Keratinocyte (primary cell): ENCODE results near the gene PARVA. TPM values are rescaled to one million over a fixed set of nuclear protein-coding genes. Genes with fewer than 3 reads are reported as not detected.
A peak's percentile ranks its signal among the peaks of the same experiment; 100 is the strongest.

Source experiments
- DNase-seq: peaks from one replicate; pipeline ENCODE4 v3.0.0-alpha.2; 2011; ENCODE audit warnings: low read depth, missing footprints, low spot score
- FAIRE-seq: peaks from 2 replicates; lab custom pipeline; 2011; peaks lifted over from hg19 to GRCh38; lab: Jason Lieb, UNC
- H2AFZ ChIP-seq: 2 replicates; pipeline ENCODE4 v1.6.0; 2012; ENCODE audit warnings: low read length, control low read depth, inconsistent platforms; ENCODE audit not compliant: control insufficient read depth
- H3K27ac ChIP-seq: 2 replicates; pipeline ENCODE4 v1.5.1; 2011; ENCODE audit warnings: low read length; ENCODE audit not compliant: control insufficient read depth, insufficient read depth
- H3K27me3 ChIP-seq: 3 replicates; pipeline ENCODE4 v1.6.0; 2011; ENCODE audit warnings: low read length; ENCODE audit not compliant: control insufficient read depth, insufficient read depth; ENCODE audit errors: extremely low read depth
- H3K36me3 ChIP-seq, 2 experiments: 2 replicates in 1 of 2; 3 replicates in 1 of 2; pipeline ENCODE4 v1.5.1; 2011; ENCODE audit warnings: low read length in 2 of 2, mild to moderate bottlenecking in 1 of 2; ENCODE audit not compliant: control insufficient read depth in 2 of 2, insufficient read depth in 2 of 2; ENCODE audit errors: extremely low read depth in 1 of 2
- H3K4me1 ChIP-seq: 3 replicates; pipeline ENCODE4 v1.5.1; 2011; ENCODE audit warnings: low read length; ENCODE audit not compliant: control insufficient read depth, insufficient read depth; ENCODE audit errors: extremely low read depth
- H3K4me2 ChIP-seq: 3 replicates; pipeline ENCODE4 v1.6.0; 2011; ENCODE audit warnings: low read depth, low read length; ENCODE audit not compliant: control insufficient read depth, insufficient read depth; ENCODE audit errors: extremely low read depth
- H3K4me3 ChIP-seq, 3 experiments: fragments of 200-600 bp in 1 of 3; sonication (generic) in 1 of 3; 2 replicates in 2 of 3; 3 replicates in 1 of 3; pipeline ENCODE4 v1.5.1; 2011 to 2016; ENCODE audit warnings: low read length in 3 of 3, mild to moderate bottlenecking in 3 of 3, control low read depth in 2 of 3, inconsistent platforms in 1 of 3, low read depth in 1 of 3, mixed read lengths in 1 of 3, mixed run types in 1 of 3, moderate library complexity in 1 of 3; ENCODE audit not compliant: control insufficient read depth in 2 of 3, insufficient read depth in 2 of 3; ENCODE audit errors: extremely low read depth in 1 of 3
- H3K79me2 ChIP-seq: 2 replicates; pipeline ENCODE4 v1.6.0; 2012; ENCODE audit warnings: low read length; ENCODE audit not compliant: control insufficient read depth, insufficient read depth
- H3K9ac ChIP-seq: 3 replicates; pipeline ENCODE4 v1.6.0; 2011; ENCODE audit warnings: low read length; ENCODE audit not compliant: control insufficient read depth, insufficient read depth; ENCODE audit errors: extremely low read depth
- H3K9me1 ChIP-seq: 3 replicates; pipeline ENCODE4 v1.6.0; 2011; ENCODE audit warnings: low read length; ENCODE audit not compliant: control insufficient read depth, insufficient read depth; ENCODE audit errors: extremely low read depth
- H3K9me3 ChIP-seq: 2 replicates; pipeline ENCODE4 v1.5.1; 2012; ENCODE audit warnings: low read depth, low read length; ENCODE audit not compliant: control insufficient read depth
- H4K20me1 ChIP-seq: 3 replicates; pipeline ENCODE4 v1.6.0; 2011; ENCODE audit warnings: low read length; ENCODE audit not compliant: control insufficient read depth, insufficient read depth; ENCODE audit errors: extremely low read depth
- CTCF ChIP-seq, 3 experiments: IDR thresholded peaks in 1 of 3; conservative IDR thresholded peaks in 1 of 3; optimal IDR thresholded peaks in 1 of 3; 2 replicates in 2 of 3; 3 replicates in 1 of 3; pipeline versions ENCODE3 to v1.5.1; 2011; ENCODE audit warnings: low read length in 3 of 3, mild to moderate bottlenecking in 3 of 3, moderate library complexity in 2 of 3, control low read depth in 1 of 3, inconsistent platforms in 1 of 3; ENCODE audit not compliant: insufficient read depth in 2 of 3; ENCODE audit errors: extremely low read depth in 1 of 3
- EZH2 ChIP-seq: IDR thresholded peaks from one replicate; pipeline ENCODE4 v1.6.1; 2012; ENCODE audit warnings: inconsistent platforms, mild to moderate bottlenecking, low read length, moderate library complexity
- dilution Hi-C: fragments of 300-500 bp; cut with MboI; formaldehyde crosslinking; loops from one replicate; pipeline ENCODE4 v1.7.0; 2020; ENCODE audit warnings: low sequenced_read_pairs; ENCODE audit not compliant: extremely low pct_ligation_motif_present
- polyA plus RNA-seq, 5 experiments: library from polyadenylated mRNA; depleted of rRNA in 3 of 5; stranded (reverse) in 3 of 5; stranded (forward) in 1 of 5; unstranded in 1 of 5; fragments of >200 nt; gene quantifications; 1 replicate in 1 of 5; 2 replicates in 3 of 5; 3 replicates in 1 of 5; pipeline versions ENCODE4 v1.2.1 to v1.2.3, GENCODE V29; 2011 to 2012; ENCODE audit warnings: missing spikeins in 2 of 5, low read depth in 1 of 5, low replicate concordance in 1 of 5

The PARVA gene
- polyA plus RNA-seq, 1 donor (not counting 4 experiments of a cell fraction or from before 2014, with no cell fraction given) = 28.9 TPM

DNA sequence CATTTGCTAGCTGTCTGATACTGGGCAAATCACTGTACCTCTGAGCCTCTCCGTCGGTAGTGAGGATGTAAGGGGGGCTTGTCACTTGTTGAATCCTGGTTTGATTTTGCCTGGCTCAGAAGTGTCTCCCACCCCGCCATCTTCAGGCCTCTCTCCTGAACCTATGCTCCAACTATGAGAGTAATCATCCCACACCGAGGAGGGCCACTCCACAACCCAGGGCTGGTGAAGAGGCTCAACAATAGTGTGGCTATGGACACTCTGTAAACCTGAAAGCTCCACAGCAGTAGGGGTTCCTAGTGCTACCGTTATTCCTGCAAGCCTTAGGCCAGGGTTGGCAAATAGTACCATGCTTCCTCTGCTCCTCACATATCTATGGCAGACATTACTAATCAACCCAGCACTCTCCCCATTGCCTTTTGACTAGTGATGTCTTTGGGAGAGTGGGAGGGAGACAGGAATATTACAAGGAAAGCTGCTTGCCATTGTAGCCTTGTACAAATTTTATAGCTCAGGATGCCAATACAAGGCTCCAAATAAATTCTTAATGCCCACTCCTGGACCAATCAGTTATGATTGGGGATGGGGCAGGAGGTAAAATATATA, 162.8 kb downstream of the PARVA start:
- Histone ChIP-seq H3K9me3 (no peaks in the 10 kb centered on the region), H3K4me2 (peak overlapping the region; percentile 25), H4K20me1 (no peaks in the 10 kb centered on the region), H3K27me3 (no peaks in the 10 kb centered on the region), H3K36me3 (no peaks in the 10 kb centered on the region), H3K4me3 (no peak overlapping the region), H2AFZ (no peak overlapping the region), H3K27ac (peak overlapping the region; percentile 74), H3K4me1 (peaks cover 54% of the 10 kb centered on the region), H3K9me1 (peaks cover 2% of the 10 kb centered on the region), H3K9ac (peak overlapping the region; percentile 40), H3K79me2 (no peaks in the 10 kb centered on the region)
- peak; percentile 65 for FAIRE-seq
- TF ChIP-seq EZH2 (no peak), CTCF (optimal IDR thresholded peaks at IDR 0.05 in 1 of 3, IDR thresholded peaks at IDR 0.05 in 1 of 3, conservative IDR thresholded peaks at IDR 0.05 in 1 of 3; ENCODE audit: extremely low read depth in 1 of 3, insufficient read depth in 2 of 3, low read length in 3 of 3) (no peak)
- dilution Hi-C loops = no loop called here
- no peak for DNase-seq

DNA sequence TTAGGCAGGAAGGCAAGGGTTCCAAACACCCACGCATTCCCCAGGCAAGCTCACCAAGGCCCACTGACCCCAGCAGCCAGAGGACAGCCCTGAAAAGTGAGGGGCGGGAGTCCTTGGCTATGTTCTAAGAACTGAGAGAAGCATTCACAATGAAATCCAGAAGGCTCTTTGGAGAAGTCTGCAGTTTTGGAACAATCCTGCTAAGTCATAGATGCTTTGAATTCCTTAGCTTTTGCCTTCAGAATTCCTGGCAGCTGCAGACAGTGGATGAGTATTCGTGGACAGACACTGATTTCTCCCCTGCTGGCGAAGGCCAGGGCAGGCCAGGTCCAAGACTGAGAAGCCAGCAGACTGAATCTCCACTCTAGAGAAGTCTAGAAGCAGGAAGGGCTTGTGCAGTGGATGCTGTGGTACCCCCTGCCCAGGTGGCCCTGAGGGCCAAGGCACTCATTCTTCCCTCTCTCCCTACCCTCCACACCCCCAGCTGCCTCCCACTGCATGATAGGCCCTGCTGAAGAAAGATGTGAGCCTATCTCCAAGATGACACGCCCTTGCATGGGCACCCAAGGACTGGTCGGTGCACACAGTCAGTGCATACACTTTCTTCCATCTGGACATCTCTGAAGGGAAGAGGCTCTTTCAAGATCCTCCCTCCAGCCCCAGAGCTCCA, 163.7 kb downstream of the PARVA start:
- Histone ChIP-seq H3K27ac (peak overlapping the region; percentile 10), H3K4me3 (no peak overlapping the region), H3K9me1 (peaks cover 2% of the 10 kb centered on the region), H2AFZ (no peak overlapping the region), H3K79me2 (no peaks in the 10 kb centered on the region), H3K36me3 (no peaks in the 10 kb centered on the region), H4K20me1 (no peaks in the 10 kb centered on the region), H3K4me2 (no peak overlapping the region), H3K9me3 (no peaks in the 10 kb centered on the region), H3K4me1 (peaks cover 54% of the 10 kb centered on the region), H3K27me3 (no peaks in the 10 kb centered on the region), H3K9ac (no peak overlapping the region)
- dilution Hi-C loops = no loop called here
- DNase-seq (no peak), FAIRE-seq (peak; percentile 88)
- peak in 1 of 3 experiments; percentile 12 for TF ChIP-seq CTCF (optimal IDR thresholded peaks at IDR 0.05 in 1 of 3, IDR thresholded peaks at IDR 0.05 in 1 of 3, conservative IDR thresholded peaks at IDR 0.05 in 1 of 3; ENCODE audit: extremely low read depth in 1 of 3, insufficient read depth in 2 of 3, low read length in 3 of 3)
- TF ChIP-seq EZH2 = no peak
